HPDE6-E6E7 (cell line): ENCODE results near the gene USP3.

ENCODE experiments used
- DNase-seq: peaks from one replicate; pipeline ENCODE4 v3.0.0; 2011; ENCODE audit warnings: missing footprints; ENCODE audit errors: extremely low spot score

Gene USP3

DNA sequence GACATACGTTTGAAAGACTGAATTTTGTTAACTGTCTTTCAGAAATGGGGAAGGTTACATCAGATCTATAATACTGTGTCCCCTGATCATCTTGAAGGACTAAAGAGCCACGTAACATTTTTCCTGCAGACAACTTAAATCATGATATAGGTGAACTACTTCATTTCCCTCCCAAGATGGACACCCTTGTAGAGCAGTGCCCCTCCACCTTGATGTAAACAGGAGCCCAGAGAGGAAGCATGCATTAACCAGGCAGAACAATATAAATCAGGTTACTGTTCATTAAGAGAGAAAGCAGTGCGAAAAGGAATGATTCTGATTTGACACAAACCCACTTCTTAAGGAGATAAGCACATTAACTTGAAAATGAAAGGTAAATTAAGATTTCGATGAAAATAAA, 36.1 kb downstream of the USP3 start:
- DNase-seq, result no peak

DNA sequence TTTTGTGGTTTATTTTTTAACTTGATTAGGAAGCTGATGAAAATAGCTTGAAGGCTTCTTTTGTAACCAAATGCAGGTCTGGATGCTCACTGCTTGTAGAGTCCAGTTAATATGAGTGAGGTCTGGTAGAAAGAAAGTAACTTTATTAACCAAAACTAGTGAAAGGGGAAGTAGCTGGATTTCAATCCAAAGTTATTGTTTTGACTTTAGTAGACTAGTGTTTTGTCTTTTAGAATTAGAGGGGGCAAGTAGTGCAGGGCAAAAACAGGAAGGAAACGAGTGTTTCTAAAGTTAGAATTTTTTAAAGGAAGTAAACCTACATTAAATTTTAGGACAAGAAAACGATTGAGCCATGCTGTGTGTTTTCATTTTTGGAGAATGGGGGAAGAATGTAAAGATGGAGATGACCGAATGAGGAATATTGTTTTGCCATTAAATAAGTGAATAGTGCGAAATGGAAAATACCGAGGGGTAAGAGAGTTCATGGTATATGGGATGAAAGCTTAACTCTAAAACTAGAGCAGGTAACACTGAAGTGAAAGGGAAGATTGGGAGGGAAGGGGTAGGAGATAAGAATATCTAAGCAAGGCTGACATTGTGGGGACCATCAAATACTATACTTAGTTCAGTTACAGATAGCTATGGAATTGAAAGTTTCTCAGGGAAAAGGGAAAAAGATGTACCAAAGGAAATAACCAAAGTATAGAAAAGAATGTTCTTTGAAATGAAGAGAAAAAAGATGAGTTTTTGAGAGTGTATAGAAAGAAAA, 40.0 kb downstream of the USP3 start:
- no peak for DNase-seq

DNA sequence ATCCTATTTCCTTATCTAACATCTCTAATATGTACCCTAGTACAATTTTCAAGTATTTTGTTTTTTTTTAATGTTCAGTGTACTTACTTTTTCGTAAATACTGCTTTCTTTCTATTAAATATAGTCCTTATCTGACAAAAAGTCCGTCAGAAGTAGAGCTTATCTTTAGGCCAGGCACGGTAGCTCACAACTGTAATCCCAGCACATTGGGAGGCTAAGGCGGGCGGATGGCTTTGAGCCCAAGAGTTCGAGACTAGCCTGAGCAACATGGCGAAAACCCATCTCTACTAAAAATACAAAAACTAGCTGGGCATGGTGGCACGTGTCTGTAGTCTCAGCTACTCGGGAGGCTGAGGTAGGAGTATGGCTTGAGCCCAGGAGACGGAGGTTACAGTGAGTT, 41.1 kb downstream of the USP3 start:
- no peak for DNase-seq

DNA sequence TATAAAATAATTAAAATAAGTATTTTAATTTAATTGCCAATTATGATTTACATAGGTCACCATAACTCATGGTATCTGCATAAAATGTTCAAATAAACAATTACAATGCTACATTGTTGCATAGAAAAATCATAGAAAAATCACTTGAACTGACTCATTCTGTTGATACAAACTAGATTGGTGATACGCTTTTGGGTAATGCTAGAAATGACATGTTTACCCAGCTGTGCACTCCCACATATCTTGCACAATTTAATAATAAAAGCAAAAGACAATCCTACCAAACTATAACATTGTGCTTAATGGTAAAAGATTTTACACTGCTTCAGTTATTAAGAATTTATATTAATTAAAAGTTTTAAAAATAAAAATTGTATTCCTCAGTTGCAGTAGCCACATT, 47.0 kb downstream of the USP3 start:
- no peak for DNase-seq

DNA sequence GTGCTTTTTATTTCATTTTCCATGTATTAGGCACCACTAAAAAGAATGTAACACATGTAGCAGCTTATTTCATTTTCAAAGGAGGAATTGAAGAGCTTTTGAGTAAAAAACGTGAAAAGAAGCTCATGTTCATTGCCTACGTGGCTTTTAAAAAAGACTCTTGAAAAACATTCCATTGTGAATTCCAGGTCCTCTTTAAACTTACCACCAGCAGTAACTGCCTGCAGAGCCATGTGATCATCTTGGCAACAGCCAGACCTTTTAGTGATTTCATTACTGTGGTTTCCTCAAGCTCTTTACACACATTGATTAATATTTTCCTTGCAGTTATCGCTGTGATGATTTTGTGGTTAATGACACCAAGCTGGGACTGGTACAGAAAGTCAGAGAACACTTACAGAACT, 49.0 kb downstream of the USP3 start:
- DNase-seq, result no peak

DNA sequence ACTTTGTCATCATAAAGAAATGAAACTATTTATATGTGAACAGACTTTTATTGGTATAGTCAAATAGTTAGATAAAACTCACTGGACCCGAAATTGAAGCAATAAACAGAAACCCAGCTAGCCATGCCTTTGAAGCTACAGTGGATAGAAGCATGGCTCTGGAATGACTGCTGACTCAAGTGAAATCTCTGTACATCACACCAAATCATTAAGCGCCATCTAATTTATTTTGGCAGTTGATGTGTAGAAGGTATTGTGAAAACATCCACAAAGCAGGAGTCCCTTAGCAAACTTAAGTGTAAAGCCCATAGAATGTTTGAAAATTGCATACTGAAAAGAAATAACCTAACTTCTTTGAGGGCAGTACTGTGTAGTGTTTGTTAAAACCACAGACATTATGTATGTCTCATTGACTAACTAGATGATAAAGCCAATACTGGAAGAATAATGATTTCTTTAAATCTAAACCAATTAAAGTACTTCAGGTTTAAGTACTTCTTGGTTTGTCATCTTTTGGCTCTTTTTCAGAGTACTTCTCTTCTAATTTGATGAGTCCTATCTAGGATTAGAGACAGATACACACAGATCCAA, 50.0 kb downstream of the USP3 start:
- DNase-seq, result no peak

DNA sequence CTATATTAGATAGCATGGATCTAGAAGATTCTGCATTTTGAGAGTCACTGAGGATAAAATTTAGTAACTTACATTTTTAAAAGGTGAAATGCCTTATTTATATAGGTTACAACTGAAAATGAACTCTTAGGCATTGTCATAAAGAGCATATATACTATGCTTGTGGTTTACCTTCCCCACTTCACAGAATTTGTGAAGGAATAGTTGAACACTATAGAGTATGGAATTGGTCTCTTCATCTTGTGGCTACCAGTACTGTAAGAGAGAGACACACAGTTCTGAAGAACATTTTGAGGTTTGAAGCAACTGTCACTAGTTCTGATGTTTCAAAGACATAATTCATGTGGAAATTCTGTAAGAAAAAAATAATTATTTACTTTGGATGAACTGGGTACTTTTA, 51.1 kb downstream of the USP3 start:
- no peak for DNase-seq

DNA sequence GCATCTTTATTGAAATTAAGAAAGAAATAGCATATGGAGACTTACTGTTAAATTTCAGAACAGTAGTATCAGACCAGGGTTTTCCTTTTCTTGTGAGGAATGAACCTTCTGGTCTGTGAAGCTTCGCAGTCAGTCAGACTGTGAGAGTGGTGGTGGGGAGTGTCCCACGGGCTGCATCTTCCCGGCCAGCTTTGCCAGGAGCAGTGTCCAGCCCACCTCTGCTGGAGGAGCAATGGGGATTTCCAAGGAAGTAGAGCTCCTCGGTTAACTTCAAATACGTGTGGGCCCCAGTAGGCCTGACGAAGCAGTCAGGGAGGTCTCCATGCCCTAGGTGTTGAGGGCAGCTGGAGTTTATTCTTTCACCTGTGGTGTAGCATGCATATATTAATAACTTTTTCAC, 51.9 kb downstream of the USP3 start:
- no peak for DNase-seq

DNA sequence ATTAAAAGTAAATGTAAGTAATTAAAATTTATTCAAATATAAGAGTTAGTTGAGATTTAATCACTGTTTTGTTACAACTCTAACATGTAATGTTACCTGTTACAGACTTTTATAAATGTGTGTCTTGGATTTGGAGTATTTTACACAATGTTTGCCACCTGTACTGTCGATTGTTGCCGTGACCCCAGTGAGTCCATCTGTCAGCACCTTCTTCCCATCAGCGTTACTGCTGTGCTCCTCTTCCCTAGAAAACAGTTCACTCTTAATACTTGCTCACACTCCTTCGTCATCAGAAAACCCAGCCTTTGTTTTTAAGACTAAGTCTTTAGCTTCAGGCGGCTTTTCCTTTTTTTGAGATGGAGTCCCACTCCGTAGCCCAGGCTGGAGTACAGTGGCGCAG, 52.3 kb downstream of the USP3 start:
- DNase-seq, result no peak

DNA sequence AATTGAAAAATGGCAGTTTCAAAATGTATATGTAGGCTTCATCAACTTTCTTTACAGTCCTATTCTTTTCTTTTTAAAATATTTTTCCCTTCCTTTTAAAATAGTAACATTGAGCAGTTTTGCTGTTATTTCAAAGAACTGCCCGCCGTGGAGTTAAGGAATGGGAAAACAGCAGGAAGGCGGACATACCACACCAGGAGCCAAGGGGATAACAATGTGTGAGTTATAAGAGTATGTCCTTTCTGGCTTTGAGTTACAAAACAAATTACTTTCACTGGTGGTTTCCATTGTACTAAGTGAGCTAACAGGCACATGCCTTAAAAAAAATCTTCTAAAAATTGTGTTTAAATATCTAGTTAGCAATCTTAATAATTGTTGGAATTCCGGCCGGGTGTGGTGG, 55.4 kb downstream of the USP3 start:
- no peak for DNase-seq

DNA sequence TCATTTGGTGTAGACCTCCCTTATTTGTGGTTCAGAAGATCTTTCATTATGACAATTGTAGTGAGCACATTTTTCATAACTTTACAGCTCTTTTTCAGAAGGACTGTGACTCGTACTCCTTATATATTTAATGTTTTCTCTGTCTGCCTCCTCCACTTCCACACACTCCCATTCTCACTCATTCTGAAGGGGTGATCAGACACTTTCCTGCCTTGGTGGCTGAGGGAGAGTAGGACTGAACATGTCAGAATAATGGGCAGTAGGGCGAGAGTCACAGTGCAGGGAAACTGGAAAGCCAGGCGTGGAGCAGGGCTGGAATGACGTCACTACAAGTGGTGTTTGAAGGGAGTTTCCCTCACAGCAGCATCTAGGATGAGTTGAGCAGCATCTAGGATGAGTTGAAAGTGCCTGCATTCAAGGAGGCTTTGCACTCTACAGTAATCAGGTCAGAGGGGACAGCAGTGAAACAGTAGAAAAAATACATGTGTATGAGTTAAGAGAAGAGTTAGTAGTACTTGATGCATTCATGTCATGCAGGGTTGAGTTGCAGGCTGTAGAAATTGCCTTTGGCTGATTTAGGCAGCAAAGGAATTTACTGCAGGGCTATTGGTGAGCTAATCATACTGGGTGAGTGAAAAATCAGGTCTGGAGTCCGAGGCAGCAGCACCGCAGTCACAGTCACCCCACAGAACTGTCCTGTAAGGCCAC, 56.5 kb downstream of the USP3 start:
- no peak for DNase-seq

DNA sequence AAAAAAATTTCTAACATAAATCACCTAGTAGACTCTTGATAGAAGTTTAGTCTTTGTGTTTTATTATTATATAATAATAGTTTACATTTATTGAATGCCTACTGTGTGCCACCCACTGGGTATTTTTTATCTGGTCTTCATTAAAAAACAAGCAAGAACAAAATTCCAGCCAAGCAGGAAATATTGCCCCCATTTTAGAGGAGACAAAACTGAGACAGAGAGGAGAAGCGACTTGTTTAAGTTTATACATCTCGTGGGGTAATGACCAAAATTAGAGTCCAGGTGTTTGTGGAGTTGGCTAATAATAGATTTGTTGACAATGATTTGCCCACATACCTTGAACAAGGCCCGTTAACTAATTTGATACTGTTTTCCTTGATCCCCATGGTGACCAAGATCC, 59.7 kb downstream of the USP3 start:
- DNase-seq, result no peak

DNA sequence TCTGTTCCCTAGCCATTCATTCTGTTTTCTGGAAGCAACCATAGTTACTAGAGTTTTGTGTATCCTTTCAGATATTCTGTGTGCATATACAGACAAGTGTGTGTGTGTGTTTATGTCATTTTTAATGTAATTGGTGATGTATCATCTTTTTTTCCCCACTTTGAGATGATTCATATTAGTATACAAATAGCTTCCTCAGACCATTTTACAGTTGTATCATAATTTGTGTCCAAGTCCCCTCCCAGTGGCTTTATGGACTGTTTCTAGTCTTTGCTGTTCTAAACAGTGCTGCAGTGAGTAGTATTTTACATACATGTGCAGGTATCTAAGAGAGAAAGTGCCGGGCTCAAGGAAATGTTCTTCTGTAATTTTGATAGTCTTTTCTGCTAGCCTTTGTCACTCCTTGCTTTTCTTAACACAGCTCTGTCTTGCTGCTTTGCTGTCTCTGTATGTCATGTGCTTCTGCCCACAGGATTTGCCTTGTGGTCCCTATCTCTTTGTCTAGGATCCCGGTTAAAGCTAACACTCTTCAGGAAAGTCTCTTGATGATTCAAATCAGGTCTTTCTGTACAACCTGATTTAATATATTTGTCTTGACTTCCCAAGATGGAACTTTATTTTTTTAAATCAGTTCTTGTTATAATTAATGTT, 61.3 kb downstream of the USP3 start:
- no peak for DNase-seq

DNA sequence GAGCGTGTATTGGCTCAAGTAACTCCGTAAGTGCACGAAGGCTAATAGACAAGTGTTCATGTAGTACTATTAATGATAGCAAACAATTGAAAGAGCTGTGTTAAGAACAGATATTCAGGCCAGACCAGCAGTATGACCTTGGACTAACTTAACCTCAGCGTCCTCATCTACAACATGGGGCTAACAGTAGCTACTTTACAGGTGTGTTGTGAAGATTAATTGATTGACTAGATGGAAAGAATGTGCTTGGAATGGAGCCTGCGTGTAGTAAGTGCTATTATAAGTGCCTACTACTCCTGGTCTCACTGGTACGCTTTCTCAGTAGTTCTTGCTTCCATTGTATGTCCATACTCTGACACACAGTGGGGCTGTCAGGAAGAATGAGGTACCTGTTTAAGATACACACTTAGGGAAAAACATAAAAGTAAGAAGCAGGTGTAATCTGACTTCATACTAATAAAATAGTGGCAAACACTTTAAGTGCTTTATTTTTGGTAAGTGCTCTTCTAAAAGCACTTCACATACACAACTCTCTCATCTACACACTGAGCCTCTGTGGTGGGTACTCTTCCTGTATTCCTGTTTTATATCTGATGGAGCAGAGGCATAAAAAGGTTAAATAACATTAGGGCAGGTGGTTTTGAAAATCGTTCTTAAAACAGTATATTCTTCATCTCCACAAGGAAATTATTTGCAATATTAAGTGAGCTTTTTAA, 68.5 kb downstream of the USP3 start:
- no peak for DNase-seq

DNA sequence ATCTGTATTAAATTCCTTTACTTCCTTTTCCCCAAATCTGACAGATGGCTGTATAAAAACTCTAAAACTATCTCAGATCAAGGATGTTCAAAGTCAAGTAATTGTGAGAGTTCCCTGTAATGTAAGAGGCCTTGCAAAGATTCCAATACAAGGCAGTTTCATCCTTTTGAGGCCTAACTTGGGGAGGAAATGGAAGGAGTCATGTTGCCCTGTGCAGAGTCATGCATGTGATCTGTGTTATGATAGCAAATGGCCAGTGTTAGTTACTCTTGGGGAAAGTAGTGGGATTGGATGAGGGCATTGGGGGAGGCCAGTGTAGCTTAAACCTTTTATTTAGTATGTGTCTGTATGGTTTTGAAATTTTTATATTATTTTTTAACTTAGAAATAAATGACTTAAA, 69.1 kb downstream of the USP3 start:
- DNase-seq, result no peak

DNA sequence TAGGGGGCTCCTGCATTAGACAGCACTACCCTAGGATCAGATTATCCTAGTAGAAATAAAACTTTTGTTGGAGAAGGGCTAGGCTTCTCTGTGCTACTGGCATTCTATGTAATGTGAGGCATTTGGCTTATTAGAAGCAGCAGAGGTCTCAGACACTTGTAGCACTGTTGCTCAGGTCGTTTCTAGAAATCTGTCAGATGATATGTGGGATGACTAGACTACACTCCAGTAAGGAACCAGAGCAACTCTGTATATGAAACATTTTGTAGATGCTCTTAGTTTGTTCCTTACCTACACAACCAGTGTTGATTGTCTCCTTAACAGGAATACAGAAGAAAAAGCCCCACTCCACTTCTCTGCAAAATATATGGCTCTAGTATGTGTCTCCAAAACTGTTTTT, 70.9 kb downstream of the USP3 start:
- no peak for DNase-seq

DNA sequence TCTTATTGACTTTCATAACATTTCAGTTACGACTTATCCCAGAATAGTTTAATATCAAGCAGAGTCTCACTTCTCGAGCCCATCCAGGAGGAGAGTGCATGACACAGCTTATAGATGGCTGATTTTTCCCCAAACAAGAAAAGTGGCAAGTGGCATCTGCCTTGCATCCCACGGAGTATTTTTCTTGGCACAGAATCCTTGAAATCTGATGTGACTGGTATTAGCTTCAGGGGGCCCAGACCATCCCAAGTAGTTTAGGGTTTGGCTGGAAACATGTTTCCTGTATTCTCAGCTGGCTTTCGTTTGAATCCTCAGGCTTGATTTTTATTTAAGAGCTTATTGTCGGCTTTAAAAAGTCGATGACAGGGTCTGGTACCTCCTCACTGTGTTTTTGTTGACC, 72.0 kb downstream of the USP3 start:
- no peak for DNase-seq

DNA sequence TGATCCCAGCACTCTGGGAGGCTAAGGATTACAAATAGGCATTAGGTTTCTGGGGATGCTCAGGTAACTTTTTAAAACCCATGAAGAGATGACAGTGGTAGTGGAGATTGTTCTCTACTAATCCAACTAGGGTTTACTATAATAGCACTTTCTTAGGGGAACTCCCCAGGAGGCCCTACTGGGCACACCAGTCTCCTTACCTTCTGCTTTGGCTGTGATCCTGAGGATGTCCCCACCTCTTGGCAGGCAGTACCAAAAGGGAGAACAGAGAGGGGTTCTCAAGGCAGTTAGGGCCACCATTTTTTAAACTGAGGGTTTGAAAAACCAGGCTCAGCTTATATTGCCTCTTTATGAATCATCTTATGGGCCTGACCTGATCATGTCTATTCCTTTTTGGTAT, 77.8 kb downstream of the USP3 start:
- no peak for DNase-seq

DNA sequence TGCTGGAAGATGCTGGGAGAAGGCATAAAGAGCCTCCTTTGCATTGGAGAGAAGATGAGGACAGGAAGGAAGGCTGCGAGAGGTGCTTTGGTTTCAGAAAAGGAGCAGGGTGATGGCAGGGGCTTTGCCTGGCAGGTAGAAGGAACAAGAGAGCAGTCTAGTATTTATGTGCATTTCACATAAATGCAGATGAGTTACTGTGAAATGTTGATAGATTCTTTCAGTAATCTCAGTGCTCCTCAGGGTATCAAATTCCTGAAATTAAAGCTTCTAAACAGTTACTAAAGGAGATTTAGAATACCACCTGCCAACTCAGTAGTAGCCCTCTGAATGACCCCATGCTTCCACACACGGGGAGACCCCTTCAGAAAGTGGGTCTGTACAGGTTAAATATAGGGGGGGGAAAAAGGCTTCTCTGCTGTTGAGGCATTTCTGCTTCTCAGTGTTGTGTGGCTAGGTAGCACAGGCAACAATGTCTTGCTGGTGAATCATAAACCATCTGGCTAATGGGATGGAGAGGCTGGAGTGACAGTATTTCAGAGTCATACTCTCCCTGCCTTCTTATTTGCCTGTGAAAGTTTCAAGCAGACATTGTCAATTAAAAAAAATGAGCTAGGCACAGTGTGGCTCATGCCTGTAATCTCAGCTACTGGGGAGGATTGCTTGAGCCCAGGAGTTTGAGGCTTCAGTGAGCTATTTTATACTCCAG, 78.5 kb downstream of the USP3 start:
- DNase-seq, result no peak

DNA sequence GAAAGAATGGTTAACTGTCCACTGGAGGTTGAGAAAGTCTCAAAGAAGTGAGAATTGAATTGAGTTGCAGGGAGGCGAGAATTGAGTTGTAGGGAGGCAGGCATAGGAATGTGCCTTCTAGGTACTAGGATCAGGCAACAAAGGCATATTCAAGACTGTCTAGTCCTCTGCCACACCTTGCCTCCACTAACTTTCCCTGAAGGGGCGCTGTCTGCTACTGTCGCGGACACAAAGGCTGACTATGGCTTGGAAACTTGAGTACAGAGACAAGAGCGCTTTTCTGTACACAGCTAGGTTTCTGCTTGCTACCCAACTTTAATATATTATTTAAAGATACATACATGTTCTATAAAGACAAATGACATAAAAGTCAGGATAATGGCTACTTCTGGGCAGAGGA, 82.4 kb downstream of the USP3 start:
- no peak for DNase-seq

DNA sequence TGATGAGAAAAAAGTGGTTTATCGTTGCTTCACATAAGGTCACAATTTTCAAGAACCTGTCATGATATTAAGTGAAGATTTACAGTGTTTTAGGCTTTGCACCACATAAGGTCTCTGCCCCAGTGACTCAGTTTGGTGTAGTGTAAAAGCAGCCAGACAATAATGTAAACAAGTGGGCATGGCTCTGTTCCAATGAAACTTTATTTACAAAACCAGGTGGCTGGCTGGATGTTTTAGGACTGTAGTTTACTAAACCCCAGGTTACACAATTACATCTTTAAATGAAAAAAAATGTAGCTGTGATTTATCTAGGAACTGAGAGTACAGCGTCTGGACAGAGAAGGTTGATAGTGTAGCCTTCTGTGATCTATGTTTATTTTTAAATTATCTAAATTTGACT, 83.1 kb downstream of the USP3 start:
- no peak for DNase-seq

DNA sequence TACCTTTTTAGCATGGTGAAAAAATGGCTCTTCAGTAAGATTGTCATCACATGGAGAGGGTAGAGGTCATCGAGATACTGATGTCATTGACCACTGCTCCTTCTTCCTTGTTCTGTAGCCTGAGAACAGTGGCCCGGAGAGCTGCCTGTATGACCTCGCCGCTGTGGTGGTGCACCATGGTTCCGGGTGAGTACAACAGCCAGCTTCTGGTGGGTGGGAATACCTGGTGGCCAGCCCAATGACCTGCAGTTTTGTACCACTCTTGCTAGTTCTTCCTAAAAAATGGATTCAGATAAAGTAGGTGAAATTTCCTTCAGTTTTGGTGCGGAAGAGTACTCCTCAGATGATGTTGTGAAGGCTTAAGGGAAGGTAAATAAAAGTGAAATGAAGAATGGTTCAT, 84.4 kb downstream of the USP3 start:
- no peak for DNase-seq
